ENCODE measurements around the gene BCL6B.
A peak's percentile ranks its signal among the peaks of the same experiment; 100 is the strongest.

The BCL6B gene

DNA sequence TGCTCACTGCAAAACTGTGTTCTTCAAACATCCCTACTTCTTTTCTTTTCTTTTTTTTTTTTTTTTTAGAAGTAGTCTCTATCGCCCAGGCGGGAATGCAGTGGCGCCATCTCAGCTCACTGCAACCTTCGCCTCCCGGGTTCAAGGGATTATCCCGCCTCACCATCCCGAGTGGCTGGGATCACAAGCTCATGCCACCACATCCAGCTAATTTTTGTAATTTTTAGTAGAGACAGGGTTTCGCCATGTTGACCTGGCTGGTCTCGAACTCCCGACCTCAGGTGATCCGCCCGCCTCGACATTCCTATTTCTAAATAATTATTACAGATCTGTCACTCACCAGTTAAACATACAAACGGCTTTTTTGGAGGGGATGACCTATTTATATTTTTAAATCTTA lies 11.4 kb upstream of the BCL6B start:
- TF ChIP-seq TAF1 (IDR thresholded peaks at IDR 0.05; ENCODE audit: borderline replicate concordance, low read depth, low read length) (no peak), POLR2A (IDR thresholded peaks at IDR 0.05; ENCODE audit: low read depth, low read length) (no peak), POLR2AphosphoS5 (IDR thresholded peaks at IDR 0.05; ENCODE audit: low read depth, low read length) (no peak)

DNA sequence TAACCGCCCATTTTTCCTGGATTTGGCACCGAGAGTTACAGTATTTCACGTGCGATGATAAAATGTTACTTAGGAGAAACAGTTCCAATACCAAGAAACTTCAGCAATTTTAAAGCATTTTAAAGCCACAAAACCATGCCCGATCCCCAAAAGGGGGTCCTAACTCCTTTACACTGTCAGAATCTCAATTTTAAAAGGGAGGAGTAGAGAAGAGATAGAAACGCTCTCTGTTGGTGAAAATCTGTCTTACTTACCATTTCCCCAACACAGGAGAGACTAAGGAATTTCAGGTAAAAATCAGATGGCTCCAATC lies 11.0 kb upstream of the BCL6B start:
- TF ChIP-seq TAF1 (IDR thresholded peaks at IDR 0.05; ENCODE audit: borderline replicate concordance, low read depth, low read length): no peak
- no peak for TF ChIP-seq POLR2A (IDR thresholded peaks at IDR 0.05; ENCODE audit: low read depth, low read length)
- TF ChIP-seq POLR2AphosphoS5 (IDR thresholded peaks at IDR 0.05; ENCODE audit: low read depth, low read length): no peak

More for the DNA sequence above, 11.4 kb upstream of the BCL6B start:
- DNase-seq (ENCODE audit: insufficient read length): no peak
- FAIRE-seq: no peak

DNA sequence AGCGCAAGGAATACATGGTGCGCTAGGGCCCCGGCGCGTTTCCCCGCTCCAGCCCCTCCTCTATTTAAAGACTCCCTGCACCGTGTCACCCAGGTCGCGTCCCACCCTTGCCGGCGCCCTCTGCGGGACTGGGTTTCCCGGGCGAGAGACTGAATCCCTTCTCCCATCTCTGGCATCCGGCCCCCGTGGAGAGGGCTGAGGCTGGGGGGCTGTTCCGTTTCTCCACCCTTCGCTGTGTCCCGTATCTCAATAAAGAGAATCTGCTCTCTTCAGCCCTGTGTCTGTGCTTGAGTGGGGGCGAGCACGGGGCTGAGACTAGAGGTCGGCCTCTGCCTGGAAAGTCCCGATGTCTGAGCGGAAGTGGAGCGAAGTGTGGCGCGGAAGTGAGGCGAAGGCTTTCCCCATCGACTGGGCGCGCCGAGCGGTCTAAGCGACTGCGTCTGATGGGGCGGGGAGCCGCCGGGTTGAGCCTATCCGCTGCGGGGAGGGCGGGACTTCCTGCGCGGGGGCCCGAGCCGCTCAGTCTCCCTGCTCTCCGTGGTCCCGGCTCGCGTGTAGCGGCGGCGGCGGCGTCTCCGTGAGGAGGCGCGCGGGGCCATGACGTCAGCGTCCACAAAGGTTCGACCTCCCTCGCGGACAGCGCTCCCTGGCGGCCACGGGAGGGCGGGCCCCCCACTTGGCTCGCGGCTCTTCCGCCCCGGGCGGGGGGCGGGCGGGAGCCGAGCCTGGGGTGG lies 8.4 kb upstream of the BCL6B start:
- FAIRE-seq: peak; percentile 97
- peak; percentile 95 for TF ChIP-seq TAF1 (IDR thresholded peaks at IDR 0.05; ENCODE audit: borderline replicate concordance, low read depth, low read length)
- peak; percentile 93 for TF ChIP-seq POLR2A (IDR thresholded peaks at IDR 0.05; ENCODE audit: low read depth, low read length)
- peak; percentile 95 for TF ChIP-seq POLR2AphosphoS5 (IDR thresholded peaks at IDR 0.05; ENCODE audit: low read depth, low read length)
- DNase-seq (ENCODE audit: insufficient read length): peak; percentile 94

More for the DNA sequence above, 11.0 kb upstream of the BCL6B start:
- DNase-seq (ENCODE audit: insufficient read length) (no peak), FAIRE-seq (no peak)

DNA sequence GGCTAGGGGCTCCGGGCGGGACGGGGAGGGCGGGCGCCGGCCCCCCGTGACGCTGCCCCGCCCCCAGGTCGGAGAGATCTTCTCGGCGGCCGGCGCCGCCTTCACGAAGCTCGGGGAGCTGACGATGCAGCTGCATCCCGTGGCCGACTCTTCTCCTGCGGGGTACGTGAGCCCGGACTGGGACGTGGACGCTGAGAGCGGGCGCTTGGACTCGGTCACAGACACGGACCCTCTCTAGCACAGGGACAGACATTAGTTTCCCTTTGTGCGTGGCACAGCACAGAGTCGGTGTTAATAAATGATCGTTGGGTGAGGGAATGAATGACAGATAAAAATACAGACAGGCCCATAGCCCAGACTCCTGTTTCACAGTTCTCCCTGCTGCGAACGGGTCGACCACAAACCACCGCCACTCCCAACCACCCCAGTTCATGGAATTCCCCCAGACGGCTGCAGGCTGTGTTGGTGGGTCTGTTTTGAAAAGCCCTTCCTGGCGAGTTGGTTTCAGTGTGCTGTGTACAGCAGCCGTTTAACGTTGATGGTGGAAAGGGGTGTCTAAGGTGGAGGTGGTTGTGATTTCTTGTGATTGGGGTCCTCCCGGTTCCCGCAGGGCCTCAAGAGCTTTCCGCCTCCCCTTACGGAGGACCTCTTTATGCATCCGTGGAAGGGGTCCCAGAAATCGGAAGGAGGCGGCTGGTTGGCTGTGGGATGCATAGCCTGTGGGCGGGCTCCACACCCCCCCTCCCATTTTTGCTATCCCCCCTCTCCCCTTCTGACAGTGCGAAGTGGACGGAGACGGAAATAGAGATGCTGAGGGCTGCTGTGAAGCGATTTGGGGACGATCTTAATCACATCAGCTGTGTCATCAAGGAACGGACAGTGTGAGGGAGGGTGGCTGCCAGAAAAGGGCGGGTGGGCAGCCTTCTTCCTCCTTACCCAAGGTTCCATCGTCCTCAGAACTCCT lies 7.6 kb upstream of the BCL6B start:
- TF ChIP-seq POLR2AphosphoS5 (IDR thresholded peaks at IDR 0.05; ENCODE audit: low read depth, low read length): peak; percentile 92
- TF ChIP-seq TAF1 (IDR thresholded peaks at IDR 0.05; ENCODE audit: borderline replicate concordance, low read depth, low read length): peak; percentile 78; the same call in 1 of the 2 replicates
- TF ChIP-seq POLR2A (IDR thresholded peaks at IDR 0.05; ENCODE audit: low read depth, low read length): peak; percentile 88
- no peak for DNase-seq (ENCODE audit: insufficient read length)
- FAIRE-seq: no peak

DNA sequence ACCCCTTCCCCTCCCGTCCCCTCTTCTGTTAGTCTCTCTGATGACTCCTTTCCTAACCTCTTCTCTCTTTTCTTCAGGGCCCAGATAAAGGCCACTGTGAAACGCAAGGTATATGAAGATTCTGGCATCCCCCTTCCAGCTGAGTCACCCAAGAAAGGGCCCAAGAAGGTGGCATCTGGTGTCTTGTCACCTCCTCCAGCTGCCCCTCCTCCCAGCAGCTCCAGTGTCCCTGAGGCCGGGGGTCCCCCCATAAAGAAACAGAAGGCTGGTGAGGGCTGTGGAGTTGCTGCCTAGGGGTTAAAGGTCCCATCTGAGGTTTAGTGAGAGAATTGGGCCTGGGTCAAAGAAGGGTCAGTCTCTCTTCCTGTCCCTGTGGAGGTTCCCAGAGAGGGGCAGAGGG lies 6.4 kb upstream of the BCL6B start:
- FAIRE-seq (no peak), DNase-seq (ENCODE audit: insufficient read length) (no peak)
- TF ChIP-seq POLR2A (IDR thresholded peaks at IDR 0.05; ENCODE audit: low read depth, low read length): no peak

DNA sequence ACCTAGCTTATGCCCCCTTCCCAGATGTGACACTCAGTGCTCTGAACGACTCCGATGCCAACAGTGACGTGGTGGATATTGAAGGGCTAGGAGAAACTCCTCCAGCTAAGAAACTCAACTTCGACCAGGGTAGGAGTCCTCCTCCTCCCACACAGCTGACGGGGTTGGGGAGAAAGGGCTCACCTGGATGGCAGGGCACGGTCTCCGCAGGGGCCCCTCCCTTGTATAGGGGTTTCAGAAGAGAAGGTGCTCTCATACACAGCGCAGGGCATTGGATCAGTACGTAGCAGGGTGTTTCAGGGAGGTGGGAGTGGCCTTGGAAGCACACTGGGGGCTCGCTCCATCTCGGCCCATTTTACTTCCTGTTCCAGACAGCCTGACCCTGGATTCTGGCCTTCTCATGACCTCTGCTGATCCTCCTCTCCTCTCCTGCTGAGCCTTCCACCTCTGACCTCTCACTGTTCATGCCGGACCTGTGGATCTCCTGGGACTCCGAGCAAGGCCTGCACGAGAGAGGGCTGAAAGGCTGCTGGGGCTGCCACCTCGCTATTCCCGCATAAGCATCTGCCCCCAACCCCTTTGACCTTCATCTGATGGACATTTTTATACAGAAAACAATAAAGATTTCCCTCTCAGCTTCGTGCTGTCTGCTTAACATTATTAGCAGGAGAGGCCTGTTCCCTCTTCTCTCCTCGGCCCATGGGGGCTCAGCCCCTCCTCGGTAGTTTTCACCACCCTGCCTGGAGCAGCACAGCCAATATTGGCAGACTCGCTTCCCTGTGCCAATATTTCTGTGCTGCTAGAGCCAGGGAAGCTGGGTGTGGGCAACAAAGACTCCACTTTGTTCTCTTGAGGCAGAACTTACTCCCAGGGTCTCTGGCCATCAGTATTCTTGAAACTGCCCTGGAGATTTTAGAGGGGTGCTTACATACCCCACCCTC lies 5.7 kb upstream of the BCL6B start:
- no peak for DNase-seq (ENCODE audit: insufficient read length)
- FAIRE-seq: no peak
- no peak for TF ChIP-seq POLR2A (IDR thresholded peaks at IDR 0.05; ENCODE audit: low read depth, low read length)
- TF ChIP-seq POLR2AphosphoS5 (IDR thresholded peaks at IDR 0.05; ENCODE audit: low read depth, low read length): 0 out of 2 replicates have a peak, but pooled peaks have one; percentile 7

DNA sequence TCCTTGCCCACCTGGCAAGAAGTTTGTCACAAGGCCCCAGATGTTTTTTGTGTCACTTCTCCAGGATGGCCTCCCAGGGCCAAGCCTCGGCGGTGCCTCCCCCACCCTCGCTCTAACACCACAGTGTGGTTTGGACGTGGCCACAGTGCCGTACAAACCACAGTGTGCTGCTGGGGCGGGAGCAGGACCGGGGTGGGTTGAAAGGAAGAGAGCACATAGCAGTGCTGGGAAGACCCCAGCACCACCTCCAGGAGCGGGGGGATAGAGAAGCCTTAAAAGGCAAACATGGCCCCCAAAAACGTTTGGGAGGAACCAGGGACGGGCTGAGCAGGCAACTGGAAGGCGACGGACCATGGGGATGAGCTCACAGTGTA lies 5.0 kb upstream of the BCL6B start:
- no peak for FAIRE-seq
- no peak for DNase-seq (ENCODE audit: insufficient read length)
- TF ChIP-seq POLR2AphosphoS5 (IDR thresholded peaks at IDR 0.05; ENCODE audit: low read depth, low read length) (no peak), POLR2A (IDR thresholded peaks at IDR 0.05; ENCODE audit: low read depth, low read length) (no peak), TAF1 (IDR thresholded peaks at IDR 0.05; ENCODE audit: borderline replicate concordance, low read depth, low read length) (no peak)

DNA sequence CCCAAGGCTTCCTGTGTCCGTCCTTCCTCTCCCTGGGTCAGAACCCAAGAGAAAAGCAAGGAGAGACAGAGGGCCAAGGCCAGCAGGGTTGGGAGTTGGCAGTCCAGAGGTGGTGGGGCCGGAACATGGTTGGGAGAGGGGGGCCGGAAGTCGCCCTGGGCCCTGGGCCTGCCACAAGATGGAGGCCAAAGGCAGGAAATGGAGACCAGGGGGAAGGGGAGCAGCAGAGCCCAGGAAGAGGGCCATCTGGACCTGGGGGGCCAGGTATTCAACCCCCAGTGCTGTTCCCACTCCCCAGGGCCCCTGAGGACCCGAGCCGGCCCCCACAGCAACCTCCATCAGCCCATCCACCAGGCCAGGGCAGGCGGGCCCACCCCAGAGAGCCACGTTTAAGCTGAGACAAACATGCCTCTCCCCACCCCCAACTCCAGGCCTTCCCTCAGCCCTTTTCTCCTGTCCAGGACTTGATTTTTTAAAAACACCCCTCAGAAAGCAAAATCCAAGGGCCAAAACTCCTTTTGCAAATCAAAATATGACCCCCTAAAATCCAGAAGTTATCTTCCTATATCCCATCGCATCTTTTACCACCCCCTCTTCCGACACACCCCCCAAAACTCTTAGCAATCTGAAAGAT lies 4.4 kb upstream of the BCL6B start:
- TF ChIP-seq POLR2AphosphoS5 (IDR thresholded peaks at IDR 0.05; ENCODE audit: low read depth, low read length): no peak
- TF ChIP-seq TAF1 (IDR thresholded peaks at IDR 0.05; ENCODE audit: borderline replicate concordance, low read depth, low read length): no peak
- no peak for TF ChIP-seq POLR2A (IDR thresholded peaks at IDR 0.05; ENCODE audit: low read depth, low read length)
- DNase-seq (ENCODE audit: insufficient read length): no peak
- no peak for FAIRE-seq

DNA sequence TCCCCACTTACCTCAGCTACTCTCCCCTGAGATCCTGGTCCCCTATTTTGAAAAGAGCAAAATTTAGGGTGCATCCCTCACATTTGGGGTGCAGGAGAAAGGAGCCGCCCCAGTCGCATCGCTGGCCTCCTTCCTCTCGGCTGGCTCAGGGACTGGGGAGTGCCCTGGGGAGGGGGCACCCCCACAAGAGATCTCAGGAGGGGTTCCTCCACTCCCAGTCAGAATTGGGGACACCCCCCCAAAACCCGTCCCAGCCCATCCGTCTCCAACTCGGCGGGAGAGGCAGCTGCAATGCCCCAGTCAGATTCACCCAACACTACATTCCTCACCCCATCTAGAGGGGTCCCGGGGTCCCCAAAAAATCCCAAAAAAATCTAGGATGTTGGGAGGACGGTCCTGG lies 3.5 kb upstream of the BCL6B start:
- no peak for DNase-seq (ENCODE audit: insufficient read length)
- FAIRE-seq: no peak
- no peak for TF ChIP-seq TAF1 (IDR thresholded peaks at IDR 0.05; ENCODE audit: borderline replicate concordance, low read depth, low read length)
- no peak for TF ChIP-seq POLR2AphosphoS5 (IDR thresholded peaks at IDR 0.05; ENCODE audit: low read depth, low read length)
- TF ChIP-seq POLR2A (IDR thresholded peaks at IDR 0.05; ENCODE audit: low read depth, low read length): no peak

DNA sequence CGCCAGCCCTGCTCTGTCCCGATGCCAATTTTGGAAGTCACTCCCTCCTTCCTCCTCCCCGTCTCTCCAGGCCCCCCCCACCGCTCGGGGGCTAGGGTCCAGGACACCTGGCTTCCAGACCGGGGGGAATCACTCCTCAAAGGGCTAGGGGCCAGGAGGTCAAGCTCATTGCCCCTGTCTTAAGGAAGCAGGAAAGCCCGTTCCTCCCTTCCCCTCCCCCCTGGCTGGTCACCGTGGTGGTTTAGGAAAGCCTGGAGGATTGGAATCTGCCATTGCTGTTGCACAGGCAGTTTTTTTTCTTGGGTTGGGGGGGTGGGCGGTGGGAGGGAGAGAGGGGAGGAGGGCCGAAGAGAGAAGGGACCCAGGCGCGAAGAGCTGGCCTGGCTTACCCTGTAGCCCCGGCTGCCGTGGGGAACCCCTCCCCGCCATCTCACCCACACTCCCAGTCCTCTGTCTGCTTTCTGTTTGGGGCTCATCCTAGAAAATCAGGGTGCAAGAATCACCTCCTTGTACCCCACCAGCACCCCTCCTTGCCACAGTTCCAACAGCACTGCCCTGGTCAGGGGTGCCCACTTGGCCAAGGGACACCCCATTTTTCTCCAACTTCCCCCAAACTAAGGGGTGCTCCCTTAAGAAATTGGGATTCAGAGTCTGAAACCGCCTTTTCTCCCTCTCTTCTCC lies 2.9 kb upstream of the BCL6B start:
- no peak for TF ChIP-seq POLR2A (IDR thresholded peaks at IDR 0.05; ENCODE audit: low read depth, low read length)
- DNase-seq (ENCODE audit: insufficient read length): no peak
- FAIRE-seq: no peak
